RKO (cell line): ENCODE measurements around the gene ARSB.
"Not testable (repeated sequence)": the region's sequence is repeated elsewhere in the genome, so short reads cannot be mapped to it uniquely, and the experiment has no call there.

ENCODE experiments used
- DNase-seq: peaks from one replicate; pipeline ENCODE4 v3.0.0-alpha.2; 2016; ENCODE audit warnings: low spot score

Gene ARSB

DNA sequence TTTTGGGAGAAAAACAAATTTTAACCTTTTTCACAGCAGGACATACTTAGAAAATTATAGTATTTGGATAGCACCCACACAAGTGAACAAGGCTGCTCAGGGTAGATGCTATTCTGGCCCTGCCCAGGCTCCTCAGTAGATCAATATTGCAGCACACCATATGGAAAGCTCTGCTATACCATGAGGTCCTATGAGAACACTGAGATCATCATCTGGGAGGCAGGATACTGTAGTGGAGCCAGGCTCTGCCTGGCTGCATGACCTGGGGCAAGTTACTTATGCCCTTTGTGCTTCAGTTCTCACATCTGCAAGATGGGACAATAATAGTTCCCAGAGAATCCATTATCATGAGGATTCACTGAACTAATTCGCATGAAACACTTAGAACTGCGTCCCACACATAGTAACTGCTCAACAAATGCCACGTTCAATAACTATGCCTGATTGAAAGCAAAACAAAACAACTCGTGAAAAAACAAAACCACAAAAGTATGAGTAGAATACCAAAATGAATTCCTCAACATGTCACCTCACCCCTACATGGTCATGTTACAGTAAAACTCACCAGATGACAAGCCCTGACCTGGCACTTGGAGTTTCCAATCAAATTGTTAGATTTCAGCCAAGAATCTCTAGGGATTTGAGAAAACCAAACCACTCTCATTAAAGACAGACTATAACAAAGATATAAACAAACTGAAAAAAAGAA lies 31.9 kb downstream of the ARSB start:
- DNase-seq, result no peak

DNA sequence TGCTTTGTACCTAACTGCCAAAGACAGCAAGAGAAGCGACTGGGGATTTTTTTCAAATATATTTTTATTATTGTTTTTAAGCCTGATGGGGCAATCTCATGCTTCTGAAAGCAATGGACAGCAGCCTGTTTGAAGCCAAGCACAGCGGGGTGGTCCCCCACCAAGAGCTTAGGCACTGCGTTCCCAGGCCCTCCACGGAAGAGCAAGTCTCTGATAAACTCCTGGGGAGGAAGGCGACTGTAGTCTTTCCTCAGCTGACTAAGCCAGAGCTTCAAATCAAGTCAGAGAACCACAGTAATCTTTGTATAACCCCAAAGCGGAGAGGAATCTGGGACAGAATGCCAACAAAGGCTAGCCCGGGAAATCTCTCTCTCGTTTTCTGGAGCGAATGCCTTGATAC lies 54.4 kb downstream of the ARSB start:
- no peak for DNase-seq

DNA sequence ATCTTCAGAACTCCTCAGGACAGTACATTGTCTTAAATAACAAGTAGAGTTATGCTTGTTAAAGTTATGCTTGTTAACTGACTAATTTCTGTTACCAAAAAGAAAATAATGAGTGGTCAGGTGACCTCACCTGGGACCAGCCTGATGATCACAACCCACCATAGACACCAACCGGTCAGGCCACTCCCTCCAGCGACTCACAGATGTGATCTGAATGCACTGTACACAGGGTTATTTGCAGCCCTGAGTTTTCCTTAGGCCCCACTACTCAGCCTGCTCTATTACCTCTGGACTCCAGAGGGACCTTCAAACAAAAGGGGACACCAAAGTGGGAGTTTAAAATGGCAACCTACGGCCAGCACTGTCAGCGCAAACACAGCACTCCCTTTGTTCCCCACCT lies 55.3 kb downstream of the ARSB start:
- no peak for DNase-seq

DNA sequence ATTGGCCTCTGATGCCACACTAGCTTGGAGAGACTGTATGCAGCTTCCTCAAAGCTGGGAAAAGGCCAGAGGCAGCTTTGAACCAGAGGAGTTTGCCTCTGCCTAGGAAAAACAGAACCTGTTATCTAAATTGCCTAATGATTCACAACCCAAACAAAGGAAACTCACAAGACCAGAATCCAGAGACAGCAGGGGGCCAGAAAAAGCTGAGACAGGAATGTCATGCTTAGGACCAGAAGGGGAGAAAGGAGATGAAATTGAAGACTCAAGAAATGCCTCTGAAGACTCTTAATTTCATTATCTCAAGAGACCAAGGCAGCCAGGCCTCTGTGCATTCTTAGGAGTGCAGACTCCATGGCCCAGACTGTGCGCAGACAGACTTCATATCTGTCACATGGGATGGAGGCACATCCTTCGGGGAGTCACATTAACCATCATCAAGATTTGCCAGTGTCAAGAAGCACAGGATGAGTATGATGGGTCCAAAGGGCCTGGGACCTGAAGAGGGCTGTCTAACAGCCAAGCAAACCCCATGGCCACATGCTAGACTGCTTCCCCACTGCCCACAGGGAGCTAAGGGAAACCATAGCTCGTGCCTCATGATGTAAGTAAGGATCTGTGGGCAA lies 57.3 kb downstream of the ARSB start:
- no peak for DNase-seq

DNA sequence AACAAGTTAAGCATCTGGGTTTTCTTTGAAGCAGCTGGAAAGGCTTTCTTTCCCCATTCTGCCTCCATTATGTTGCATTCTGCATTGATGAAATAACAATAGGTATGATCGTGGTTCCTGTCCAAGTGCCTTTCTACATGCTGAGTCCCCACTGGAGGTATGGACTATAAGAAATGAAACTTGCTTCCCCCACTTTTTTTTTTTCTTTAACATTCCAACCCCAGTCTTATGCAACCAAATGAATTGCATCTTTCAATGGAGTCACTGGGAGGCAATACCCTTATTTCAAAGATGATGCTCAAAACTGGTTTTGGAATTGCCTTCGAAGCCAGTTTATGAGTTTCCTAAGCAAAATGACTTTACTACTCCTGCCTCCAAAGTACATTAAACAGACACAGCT lies 58.9 kb downstream of the ARSB start:
- no peak for DNase-seq

DNA sequence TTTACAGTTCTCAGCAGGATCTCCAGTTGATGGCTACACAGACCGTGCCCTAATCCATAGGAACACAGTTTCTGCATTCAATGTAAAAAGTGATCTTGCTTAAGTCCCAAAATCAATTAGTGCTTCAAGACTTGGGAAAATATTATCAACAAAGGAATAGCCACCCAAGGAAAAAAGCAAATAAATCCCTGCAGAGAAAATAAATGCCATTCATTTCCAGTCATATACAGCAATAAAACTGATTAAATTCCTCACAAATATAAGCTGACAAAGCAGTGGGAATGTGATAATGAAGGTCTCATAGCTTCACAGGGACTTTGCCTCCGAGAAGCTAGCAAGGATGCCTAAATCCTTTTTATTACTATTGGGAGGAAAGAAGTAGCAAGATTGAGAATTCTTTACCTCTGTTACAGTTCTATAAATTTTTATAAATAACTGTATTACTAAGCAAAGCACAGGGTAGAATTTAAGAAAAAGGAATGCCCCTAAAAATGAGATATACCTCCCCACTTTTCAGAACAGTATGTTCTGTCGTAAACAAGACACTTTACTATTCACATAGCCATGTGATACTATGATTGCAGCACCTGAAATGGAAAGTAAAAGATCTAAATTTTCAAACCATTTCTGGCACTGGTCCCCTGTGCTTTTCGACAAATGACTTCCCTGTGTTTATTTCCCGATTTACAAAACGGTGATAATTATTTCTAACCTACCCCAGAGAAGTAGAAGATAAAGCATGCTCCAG lies 59.8 kb downstream of the ARSB start:
- DNase-seq, result no peak

DNA sequence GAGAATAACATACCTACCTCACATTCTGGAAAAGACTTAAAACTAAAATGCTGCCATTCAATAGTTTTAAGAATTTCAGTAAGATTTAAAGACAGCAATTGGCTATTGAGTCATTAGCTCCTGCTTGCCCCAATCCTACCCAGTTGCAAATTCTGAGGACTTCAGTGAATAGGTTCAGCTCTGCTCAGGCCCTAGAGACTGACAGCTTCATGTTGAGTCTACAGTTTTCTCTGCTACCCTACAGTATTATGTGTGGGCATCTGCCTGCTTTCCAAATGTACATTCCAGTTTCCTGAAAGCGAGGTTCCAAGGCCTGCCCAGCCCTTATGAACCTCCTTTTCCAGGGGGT lies 61.5 kb downstream of the ARSB start:
- DNase-seq, result no peak

DNA sequence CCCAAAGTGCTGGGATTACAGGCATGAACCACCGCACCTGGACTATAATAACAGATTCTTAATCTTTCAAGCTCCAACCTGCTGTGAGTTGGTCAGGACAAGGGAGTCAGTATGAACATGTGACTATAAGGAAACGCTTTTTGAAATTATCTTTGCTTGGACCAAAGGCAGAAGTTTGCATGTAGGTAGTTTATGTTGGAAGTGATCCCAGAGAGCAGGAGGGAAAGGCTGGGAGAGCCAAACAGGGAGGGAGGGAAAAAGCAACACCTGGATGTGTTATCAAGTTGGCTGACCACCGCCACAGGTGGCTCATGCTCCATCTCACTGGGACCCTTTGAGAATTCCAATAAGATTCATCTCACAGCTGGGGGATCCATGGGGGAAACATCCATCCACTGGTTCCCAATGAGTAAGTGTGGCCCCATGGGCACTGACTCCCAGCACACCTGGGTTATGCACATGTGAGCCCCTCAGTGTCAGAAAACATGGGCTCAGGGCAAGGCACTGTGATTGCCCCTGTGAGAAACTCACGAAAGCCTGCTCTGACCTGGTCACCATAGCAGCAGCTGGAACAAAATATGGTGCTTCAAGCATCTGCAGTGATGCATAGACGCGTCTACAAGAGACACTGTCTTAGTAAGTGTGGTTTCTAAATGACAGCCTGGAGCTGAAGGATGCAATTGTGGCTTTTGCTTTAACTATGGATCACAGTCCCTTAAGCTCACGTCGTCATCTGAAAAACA lies 62.1 kb downstream of the ARSB start:
- no peak for DNase-seq

DNA sequence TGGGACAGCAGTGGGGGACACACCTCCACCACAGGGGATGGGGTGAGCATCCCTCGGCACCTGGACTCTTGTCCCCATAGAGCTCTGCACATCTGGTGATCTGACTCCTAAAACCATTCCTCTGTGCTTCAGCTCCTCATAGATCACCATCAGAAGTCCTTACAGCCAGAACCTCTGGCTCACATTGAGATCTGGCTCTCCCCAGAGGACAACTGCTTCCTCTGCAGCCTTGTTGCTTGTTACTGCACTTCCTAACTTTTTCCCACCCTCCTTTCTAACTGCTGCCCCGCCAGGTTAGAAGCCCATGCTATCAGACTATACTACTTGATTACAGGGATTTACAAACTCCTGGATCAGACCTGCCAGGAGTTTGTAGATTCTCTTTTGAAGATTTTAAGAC lies 64.5 kb downstream of the ARSB start:
- peak; percentile 21 for DNase-seq

DNA sequence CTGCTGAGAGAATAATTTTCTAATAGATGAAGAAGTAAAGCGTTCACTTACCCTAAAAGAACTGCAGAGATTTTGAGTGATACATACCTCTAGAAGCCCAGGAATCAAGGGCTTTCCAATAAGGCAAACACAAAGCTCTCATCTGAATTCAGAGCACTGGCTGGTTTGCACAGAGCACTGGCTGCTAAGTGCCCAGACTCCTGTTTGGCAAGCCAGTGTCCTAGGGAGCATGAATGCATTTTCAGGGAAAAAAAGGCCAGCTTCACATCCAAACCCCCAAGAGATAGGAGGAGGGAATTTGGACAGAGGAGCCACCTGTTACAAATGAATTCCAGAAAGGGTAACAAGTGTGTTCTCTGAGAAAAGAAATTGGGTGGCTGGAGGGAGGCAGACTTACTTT lies 65.3 kb downstream of the ARSB start:
- DNase-seq, result no peak

DNA sequence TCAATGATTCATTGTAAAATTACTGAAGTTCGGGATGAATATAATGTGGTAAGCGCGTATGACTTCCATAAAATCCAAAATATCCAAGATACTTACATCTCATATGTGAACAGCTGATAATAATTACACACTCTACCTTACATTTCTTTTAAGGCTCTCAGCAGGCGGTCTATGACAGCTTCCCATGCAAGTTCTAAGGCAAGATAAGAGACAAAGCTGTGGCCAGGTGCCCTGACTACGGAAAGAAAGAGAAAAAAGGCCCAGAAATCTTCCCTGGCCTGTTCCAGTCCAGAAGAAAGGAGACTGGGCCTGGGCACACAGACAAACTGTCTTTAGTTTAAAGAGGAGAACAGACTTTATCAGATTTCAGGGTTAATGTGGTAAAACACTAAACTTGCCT lies 69.1 kb downstream of the ARSB start:
- no peak for DNase-seq

DNA sequence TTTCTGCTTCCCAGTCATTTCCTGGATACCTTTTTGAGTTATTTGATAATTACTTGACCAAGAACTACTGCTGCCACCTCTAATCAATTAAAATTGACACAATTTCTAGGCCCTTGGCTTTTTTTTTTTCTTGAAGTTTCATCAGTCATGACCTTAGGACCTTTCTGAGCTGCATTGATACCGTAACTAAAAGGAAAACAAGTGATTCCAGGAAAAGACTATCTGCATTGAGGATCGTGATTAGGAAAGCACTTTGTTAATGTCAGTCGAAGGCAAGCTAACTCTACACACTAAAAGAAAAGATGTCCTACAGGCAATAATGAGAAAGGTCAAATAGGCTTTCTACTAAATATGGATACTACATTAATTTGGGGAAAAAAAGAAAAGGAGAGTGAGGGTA lies 69.9 kb downstream of the ARSB start:
- no peak for DNase-seq

DNA sequence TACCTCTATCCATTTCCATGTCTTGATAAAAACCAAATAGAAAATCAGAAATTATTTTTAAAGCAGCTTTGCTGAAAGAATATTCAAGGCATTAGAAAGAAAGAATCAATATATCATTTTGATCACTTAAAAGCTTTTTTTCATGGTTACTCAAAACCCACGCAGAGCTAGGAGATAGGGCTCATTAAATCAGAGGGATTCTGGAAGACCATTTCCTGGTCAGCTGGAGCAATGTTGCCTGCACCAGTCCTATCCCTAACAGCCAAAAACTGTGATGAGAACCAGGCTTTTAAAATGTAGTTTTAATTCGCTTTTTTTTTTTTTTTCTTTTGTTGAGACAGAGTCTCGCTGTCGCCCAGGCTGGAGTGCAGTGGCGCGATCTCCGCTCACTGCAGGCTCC lies 72.3 kb downstream of the ARSB start:
- no peak for DNase-seq

DNA sequence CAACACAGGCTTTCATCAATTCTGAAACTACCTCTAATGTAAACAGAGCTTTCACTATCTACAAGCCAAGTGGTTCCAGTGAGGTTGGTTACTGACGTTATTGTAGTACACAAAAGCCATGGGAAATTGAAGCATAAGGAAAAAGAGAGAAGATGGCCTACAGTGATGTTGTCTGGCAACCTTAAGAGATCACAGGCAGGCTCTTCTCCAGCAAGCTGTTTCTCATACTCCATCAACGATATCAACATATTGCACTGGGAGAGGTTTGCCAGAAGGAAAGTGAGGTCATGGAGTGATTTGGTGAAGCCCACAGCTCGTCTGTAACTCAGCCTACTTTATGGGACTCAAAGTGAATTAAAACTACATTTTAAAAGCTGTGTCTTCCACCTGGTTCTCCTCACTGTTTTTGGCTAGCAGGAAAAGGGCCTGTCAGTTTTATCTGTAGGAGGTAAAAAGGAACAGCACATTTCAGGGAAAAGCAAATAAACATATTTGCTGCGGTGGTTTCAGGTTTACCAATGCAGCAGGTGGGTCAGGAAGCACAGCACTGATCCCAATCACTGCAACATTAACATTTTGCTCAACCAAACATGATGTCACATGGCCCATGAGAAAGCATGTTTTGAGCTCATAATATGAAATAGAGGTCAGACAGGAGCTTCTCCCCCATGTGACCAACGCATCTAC lies 72.9 kb downstream of the ARSB start:
- DNase-seq, result no peak

DNA sequence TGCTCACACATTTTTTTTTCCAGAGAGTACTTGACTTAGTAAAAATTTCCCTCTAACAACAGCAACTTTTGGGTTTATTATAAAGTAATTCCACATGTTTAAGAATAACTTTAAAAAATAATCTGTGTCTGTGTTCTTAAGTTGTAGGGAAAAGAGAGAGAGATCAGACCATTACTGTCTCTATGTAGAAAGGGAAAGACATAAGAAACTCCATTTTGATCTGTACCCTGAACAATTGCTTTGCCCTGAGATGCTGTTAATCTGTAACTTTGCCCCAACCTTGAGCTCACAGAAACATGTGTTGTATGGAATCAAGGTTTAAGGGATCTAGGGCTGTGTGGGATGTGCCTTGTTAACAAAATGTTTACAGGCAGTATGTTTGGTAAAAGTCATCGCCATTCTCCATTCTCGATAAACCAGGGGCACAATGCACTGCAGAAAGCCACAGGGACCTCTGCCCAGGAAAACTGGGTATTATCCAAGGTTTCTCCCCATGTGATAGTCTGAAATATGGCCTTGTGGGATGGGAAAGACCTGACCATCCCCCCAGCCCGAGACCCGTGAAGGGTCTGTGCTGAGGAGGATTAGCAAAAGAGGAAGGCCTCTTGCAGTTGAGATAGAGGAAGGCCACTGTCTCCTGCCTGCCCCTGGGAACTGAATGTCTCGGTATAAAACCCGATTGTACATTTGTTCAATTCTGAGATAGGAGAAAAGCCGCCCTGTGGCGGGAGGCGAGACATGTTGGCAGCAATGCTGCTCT lies 75.7 kb downstream of the ARSB start:
- not testable (repeated sequence) for DNase-seq

DNA sequence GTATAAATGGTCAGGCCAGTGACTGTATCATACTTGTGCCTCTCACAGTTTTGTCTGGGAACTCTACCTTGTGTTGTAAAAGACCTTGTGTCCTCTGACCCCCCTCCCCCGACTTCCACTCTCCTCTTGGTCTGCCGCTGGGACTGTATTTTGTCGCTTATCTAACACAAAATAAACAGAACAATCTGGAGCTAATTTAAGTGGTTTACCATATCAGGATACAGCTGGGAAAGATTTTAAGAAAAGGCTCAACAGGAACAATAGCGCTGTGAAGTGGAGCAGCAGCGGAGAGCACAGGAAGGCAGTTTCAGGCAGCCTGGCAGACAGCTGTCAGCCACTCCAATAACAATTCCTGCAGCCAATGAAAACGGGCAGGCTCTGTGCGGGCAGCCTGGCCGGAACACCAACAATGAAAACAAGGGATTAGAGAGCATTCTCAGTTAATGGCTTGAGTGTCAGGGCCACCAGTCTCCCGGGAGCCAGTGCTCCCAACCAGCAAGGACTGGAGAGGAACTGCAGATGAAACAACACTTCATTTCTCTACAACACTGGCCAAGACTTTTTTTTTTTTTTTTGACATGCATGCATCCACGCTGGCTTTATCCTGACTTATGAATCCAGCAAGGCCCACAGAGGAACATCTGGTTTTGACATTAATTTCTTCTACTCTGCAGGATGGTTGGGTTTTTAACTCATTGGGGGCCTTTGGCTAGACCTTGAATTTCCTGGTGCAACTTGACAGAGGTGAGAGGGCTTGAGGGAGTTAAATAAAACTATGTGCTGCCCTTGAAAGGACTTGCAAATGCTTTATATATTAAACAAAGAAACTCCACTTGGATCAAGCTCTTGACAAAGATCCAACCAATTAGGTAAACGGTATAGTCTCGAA lies 76.7 kb downstream of the ARSB start:
- no peak for DNase-seq

DNA sequence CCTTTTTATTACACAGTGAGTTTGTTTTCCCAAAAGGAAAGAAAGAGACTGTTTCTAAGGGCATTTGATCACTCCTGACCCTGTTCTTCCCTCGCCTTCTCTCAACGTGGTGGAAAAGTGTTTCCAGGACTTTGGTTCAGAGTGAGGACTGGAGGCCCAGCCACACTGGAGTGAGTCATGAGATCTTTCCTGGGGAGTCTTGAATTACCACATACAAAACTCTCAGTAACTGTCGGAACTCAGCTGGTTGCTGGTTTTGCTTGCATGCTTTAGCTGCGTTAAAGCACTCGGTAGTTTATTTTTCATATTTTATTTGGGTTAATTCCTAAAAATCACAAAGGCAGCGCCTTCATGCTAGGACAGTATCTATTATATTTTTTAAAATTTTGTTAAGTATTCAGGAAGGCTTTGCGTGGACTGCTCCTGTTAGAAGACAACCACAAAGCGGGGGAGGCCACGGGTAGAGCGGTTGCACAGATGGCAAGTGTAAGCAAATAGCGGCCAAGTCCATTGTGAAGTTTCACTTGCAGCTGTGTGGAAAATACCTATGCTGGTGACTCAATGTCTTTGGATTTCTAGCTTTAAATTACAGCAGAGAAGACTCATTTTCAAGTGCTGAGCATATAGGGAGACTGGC lies 77.7 kb downstream of the ARSB start:
- no peak for DNase-seq

DNA sequence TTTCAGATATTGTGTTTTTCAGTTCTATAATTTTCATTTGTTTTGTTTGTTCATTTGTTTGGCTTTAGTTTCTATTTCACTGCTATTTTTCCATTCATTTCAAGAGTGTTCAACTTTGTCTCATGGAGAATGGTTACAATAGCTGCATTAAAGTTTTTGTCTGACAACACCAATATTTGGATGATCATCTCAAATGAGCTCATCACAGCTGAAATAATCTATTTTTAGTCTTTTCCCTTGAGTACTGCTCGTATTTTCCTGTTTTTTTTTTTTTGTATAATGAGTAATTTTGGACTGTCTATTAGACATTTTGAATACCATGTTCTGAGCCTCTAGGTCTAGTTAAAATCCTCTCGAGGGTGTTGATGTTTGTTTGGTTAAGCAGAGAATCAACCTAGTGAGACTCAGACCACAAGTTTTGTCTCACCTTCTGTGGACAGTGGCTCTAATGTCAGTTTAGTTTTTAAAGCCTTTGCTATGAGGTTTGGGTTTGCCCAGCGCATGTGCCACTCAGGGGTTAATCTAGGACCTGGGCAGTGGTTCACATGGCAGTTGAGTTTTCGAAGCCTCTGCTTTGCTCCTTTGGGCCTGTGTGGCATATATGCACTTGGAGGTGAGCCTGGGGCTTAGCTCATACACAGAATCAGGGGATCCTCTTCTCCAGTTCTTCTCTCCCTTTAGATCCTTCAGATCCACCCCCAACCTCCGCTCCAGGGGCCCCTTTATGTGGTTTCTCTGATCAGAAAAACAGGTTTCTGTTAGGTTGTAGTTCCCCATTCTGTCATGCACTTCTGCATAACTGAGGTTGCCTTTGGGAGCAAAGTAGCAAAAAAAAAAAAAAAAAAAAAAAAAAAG lies 79.8 kb downstream of the ARSB start:
- DNase-seq, result no peak

DNA sequence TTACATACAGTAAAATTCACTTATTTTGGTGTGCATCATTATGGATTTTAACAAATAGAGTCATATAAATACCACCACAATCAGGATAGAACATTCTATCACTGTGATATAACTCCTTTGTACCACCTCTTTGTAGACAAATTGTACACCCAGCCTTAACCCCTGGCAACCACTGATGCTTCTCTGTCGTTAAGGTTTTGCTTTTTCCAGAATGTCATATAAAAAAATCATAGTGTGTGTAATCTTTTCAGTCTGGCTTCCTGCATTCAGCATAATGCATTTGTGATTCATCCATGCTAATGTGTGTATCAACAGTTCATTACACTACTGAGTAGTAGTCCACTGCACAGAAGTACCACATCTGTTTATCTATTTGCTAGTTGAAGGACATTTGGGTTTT lies 81.2 kb downstream of the ARSB start:
- peak; percentile 14 for DNase-seq
